NOMO-1 treated with DMSO at 0.1 percent for 48 hours (cell line): ENCODE measurements around the gene ZNF710.

Experiments used
- DNase-seq: peaks from one replicate; lab custom pipeline; 2025; ENCODE audit not compliant: unreplicated experiment; lab: John Stamatoyannopoulos, UW

The ZNF710 gene

GRCh38 chr15:90058308-90058707, 57.2 kb downstream of the ZNF710 start:
- peak; percentile 69 for DNase-seq

- no peak for DNase-seq
These were observed 57.7 kb downstream of the ZNF710 start for GRCh38 chr15:90058775-90059174.

GRCh38 chr15:90059208-90059985, 58.3 kb downstream of the ZNF710 start:
- peak; percentile 100 for DNase-seq

GRCh38 chr15:90060797-90061196, 59.7 kb downstream of the ZNF710 start:
- no peak for DNase-seq

DNA sequence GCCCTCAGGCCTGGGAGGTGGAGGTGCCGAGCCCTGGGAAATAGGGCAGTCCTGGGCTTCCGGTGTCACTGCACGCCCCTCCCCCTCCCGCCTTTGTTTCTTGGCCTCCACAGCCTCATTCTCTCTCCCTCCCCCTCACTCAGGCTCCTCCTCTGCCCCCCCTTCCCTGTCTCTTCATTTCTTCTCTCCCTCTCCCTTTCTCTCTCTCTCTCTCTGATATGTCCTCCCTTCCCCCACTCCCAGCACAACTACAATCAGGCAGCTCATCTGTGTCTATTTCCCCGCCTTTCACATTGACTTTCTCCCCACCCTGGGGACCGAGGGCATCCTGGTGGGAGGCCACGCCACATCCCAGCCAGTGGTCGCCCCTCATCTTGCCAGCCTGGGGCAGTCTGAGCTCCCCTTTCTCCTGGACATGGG, 60.9 kb downstream of the ZNF710 start:
- no peak for DNase-seq

GRCh38 chr15:90062462-90062932, 61.4 kb downstream of the ZNF710 start:
- no peak for DNase-seq

DNA sequence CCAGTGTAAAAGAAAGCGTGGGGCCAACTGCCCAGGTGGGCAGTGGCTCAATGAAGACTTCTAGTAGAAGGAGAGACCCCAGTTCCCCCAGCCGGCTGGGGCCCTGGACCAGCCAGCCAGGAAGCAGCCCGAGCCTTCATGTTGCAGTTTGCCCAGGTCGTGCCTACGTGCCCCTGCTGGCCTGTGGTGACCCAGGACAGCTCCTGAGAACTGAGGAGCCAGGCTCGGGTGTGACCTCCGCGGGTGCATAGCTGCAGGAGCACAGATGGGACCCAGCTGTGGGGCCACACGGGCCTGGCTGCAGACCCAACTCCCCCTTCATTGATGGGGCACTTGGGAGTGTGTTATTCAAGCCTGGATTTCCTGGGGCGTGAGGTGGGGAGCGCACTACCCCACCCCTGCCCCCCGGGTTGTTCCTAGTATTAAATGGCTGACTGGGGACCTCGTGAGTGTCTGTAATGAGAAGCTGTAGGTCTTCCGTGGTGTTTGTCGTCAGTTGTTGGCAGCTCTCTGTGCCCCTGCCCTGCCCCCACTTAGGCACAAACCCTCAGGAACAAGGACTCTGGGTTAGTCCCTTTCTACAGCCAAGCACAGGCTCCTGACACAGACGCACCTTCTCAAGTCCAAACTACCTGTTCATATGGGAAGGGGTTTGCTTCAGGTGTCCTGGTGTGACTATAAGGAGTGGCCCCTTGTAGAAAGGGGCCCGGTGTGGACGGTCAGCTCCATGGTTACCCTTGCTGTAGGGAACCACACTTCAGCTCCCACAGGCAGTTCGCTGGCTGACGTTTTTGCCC, 62.0 kb downstream of the ZNF710 start:
- DNase-seq: no peak

DNA sequence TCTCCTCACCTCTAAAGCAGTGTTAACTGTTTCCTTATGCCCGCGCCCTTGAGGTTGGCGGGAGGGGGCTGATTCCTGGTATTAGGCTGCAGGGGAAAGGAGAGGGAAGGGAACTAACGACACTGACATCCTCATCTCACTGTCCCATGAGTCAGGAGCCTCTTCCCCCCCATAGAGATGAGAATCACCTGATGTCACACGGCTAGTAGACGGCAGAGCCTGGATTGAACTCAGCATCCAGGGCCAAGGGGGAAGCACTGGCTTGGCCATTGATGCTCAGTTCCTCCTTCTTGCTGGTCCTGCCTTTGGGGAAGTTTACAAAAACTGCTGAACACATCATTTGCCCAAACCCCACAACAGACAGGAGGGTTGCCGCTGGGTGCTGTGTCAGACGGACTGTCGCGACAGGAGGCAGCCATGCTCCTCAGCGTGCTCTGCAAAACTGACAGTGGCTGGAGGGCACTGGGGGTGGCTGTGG, 62.7 kb downstream of the ZNF710 start:
- peak; percentile 85 for DNase-seq

DNA sequence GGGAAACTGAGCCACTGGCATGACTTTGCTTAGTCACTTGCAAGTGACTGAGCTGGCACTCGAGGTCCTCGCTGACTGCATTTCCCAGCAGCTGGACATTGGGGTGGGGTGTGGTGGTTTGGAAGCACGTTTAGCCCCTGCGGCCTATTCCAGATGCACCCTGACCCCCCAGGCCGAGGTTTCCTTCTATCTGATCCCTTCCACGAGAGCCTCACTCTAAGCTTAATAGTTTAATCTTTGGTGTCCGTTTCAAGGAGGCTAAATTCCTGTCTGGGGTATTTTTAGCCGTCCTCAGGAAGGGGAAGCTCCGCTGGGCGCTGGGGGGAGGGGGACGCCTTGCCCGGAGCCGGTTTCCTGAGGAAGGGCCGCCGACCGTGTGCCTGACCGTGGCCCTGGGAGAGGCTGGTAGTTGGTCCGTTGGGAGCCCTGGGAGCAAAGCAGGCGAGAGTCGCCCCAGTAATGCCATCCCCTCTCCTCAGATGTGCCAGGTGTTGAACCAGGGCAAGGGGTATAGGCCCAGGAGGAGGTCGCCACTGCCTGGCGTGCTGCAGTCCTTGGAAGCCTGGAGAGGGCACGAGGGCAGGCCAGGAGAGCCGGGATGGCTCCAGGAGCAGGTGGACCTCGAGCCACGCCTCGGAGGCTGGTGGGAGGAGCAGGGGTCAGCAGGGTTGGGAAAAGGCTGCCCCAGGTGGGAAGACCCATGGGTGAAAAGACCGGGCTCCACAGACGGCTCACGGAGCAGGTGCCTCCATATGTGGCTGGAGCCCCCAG, 64.0 kb downstream of the ZNF710 start:
- DNase-seq: peak; percentile 5

DNA sequence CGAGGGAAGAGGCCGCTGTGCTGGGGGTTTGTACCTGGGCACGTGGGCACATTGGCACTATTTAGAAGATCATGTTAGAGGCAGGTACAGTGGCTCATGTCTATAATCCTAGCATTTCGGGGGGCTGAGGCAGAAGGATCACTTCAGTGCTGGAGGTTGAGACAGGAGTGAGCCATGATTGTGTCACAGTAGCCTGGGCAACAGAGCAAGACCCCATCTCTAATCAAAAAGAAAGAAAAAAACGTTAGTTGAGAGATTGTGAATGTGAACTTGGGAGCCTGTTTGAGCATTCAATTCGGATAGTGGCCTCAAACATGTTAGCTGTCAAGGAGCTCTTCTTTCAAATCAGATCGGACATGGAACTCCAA, 64.5 kb downstream of the ZNF710 start:
- DNase-seq: no peak

DNA sequence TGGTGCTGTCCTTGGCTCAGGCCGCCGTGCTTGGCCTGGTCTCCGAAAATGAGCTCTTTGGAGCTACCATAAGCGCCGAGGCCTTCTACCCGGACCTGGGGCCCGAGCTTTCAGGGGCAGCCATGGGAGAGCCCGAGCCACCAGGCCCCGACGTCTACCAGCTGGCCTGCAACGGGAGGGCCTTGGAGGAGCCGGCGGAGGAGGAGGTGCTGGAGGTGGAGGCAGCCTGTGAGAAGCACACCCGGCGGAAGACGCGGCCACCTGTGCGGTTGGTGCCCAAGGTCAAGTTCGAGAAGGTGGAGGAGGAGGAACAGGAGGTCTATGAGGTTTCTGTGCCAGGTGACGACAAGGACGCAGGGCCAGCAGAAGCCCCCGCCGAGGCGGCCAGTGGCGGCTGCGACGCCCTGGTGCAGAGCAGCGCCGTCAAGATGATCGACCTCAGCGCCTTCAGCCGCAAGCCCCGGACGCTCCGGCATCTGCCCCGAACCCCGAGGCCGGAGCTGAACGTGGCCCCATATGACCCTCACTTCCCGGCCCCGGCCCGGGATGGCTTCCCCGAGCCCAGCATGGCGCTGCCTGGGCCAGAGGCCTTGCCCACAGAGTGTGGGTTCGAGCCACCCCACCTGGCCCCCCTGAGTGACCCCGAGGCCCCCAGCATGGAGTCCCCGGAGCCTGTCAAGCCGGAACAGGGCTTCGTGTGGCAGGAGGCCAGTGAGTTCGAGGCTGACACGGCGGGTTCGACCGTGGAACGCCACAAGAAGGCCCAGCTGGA, 66.2 kb downstream of the ZNF710 start:
- DNase-seq: no peak

GRCh38 chr15:90067953-90068606, 67.0 kb downstream of the ZNF710 start:
- DNase-seq: no peak

DNA sequence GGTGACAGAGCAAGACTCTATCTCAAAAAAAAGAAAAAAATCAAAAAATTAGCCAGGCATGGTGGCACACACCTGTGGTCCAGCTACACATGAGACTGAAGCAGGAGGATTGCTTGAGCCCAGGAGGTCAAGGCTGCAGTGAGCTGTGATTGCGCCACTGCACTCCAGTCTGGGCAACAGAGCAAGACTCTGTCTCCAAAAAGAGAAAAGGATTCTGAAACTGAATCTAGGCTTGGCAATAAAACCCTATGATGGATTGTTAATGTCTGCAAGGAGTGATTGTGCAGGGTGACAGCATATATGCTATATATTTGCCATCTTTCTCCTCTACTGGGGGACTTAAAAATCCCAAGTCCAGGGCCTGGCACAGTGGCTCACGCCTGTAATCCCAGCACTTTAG, 69.5 kb downstream of the ZNF710 start:
- DNase-seq: peak; percentile 17

GRCh38 chr15:90071220-90071807, 70.2 kb downstream of the ZNF710 start:
- peak; percentile 83 for DNase-seq

GRCh38 chr15:90072978-90073640, 72.0 kb downstream of the ZNF710 start:
- DNase-seq: no peak

DNA sequence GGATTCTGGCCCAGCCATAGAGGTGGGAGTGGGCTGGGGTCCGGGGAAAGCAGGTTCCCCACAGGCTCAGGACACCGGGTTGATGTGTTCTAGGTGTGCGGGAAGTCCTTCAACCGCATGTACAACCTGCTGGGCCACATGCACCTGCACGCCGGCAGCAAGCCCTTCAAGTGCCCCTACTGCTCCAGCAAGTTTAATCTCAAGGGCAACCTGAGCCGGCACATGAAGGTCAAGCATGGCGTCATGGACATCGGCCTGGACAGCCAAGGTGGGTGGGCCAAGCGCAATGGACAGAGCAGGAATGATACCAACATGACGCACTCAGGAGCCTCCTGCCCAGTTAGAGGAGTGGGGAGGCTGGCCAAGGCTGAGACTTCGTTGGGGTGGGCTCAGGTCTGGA, 72.9 kb downstream of the ZNF710 start:
- DNase-seq: no peak

- no peak for DNase-seq
These were observed 73.8 kb downstream of the ZNF710 start for GRCh38 chr15:90074916-90075315.

GRCh38 chr15:90075420-90076289, 74.5 kb downstream of the ZNF710 start:
- DNase-seq: no peak
